Effector memory CD4-positive, alpha-beta T cell (primary cell): ENCODE data around the gene ZNF148.

ENCODE experiments used
- DNase-seq, 3 donors: peaks; one replicate each; pipeline ENCODE4 v3.0.0-alpha.2; 2020
- H3K27ac ChIP-seq: 2 replicates; pipeline ENCODE4 v1.7.0; 2013; ENCODE audit warnings: mild to moderate bottlenecking, low read length, moderate library complexity; ENCODE audit not compliant: insufficient read depth, poor library complexity, severe bottlenecking
- H3K27me3 ChIP-seq: replicated peaks from 2 replicates; pipeline ENCODE4 v1.7.0; 2013; ENCODE audit warnings: mild to moderate bottlenecking, low read length; ENCODE audit not compliant: insufficient read depth, control insufficient read depth, poor library complexity, severe bottlenecking
- H3K36me3 ChIP-seq: 2 replicates; pipeline ENCODE4 v1.7.0; 2013; ENCODE audit warnings: mild to moderate bottlenecking, low read length, moderate library complexity; ENCODE audit not compliant: control insufficient read depth, insufficient read depth
- H3K4me1 ChIP-seq: 2 replicates; pipeline ENCODE4 v1.7.0; 2013; ENCODE audit warnings: low read length, mild to moderate bottlenecking; ENCODE audit not compliant: control insufficient read depth, insufficient read depth, poor library complexity, severe bottlenecking
- H3K4me3 ChIP-seq: 2 replicates; pipeline ENCODE4 v1.7.0; 2013; ENCODE audit warnings: low read length, low read depth, mild to moderate bottlenecking; ENCODE audit not compliant: insufficient read depth, poor library complexity, severe bottlenecking
- H3K9me3 ChIP-seq: 2 replicates; pipeline ENCODE4 v1.7.0; 2013; ENCODE audit warnings: mild to moderate bottlenecking, low read length, moderate library complexity; ENCODE audit not compliant: control insufficient read depth

Gene ZNF148

GRCh38 chr3:125177746-125178145 is 197.4 kb downstream of the ZNF148 start:
- Histone ChIP-seq H3K27ac (no peak overlapping the region), H3K27me3 (no peaks in the 10 kb centered on the region), H3K4me3 (no peak overlapping the region), H3K4me1 (no peaks in the 10 kb centered on the region), H3K36me3 (no peaks in the 10 kb centered on the region), H3K9me3 (no peaks in the 10 kb centered on the region)
- no peak for DNase-seq
